GM21619 (cell line): ENCODE measurements around the gene COL24A1.
"Not testable (repeated sequence)": the region's sequence is repeated elsewhere in the genome, so short reads cannot be mapped to it uniquely, and the experiment has no call there.

Experiments used
- ATAC-seq: cut with Tn5 transposase; IDR thresholded peaks from one replicate; pipeline ENCODE4 v1.9.1; 2021; ENCODE audit not compliant: unreplicated experiment

Gene COL24A1

GRCh38 chr1:86000601-86001000 is 156.0 kb downstream of the COL24A1 start:
- no peak for ATAC-seq

GRCh38 chr1:85998105-85998855 is 158.3 kb downstream of the COL24A1 start:
- ATAC-seq: no peak

- peak; percentile 50 for ATAC-seq
These were observed 163.8 kb downstream of the COL24A1 start for GRCh38 chr1:85992791-85993190.

- ATAC-seq: no peak
These were observed 165.3 kb downstream of the COL24A1 start for GRCh38 chr1:85991261-85991660.

GRCh38 chr1:85984636-85985035 is 171.9 kb downstream of the COL24A1 start:
- peak; percentile 59 for ATAC-seq

- no peak for ATAC-seq
These were observed 173.3 kb downstream of the COL24A1 start for GRCh38 chr1:85983316-85983715.

GRCh38 chr1:85976516-85977205 is 179.9 kb downstream of the COL24A1 start:
- no peak for ATAC-seq

GRCh38 chr1:85975912-85976371 is 180.6 kb downstream of the COL24A1 start:
- ATAC-seq: no peak

- no peak for ATAC-seq
These were observed 194.1 kb downstream of the COL24A1 start for GRCh38 chr1:85962457-85962856.

GRCh38 chr1:85957760-85958159 is 198.8 kb downstream of the COL24A1 start:
- ATAC-seq: no peak

GRCh38 chr1:85955218-85955617 is 201.4 kb downstream of the COL24A1 start:
- not testable (repeated sequence) for ATAC-seq

- no peak for ATAC-seq
These were observed 204.1 kb downstream of the COL24A1 start for GRCh38 chr1:85952460-85952859.

GRCh38 chr1:85947186-85947585 is 209.4 kb downstream of the COL24A1 start:
- ATAC-seq: no peak

GRCh38 chr1:85943945-85944344 is 212.6 kb downstream of the COL24A1 start:
- no peak for ATAC-seq

- ATAC-seq: no peak
These were observed 213.0 kb downstream of the COL24A1 start for GRCh38 chr1:85943526-85943925.

- ATAC-seq: no peak
These were observed 215.8 kb downstream of the COL24A1 start for GRCh38 chr1:85940656-85941306.

GRCh38 chr1:85938829-85939228 is 217.7 kb downstream of the COL24A1 start:
- no peak for ATAC-seq

- ATAC-seq: no peak
These were observed 220.1 kb downstream of the COL24A1 start for GRCh38 chr1:85936470-85936869.

GRCh38 chr1:85936057-85936456 is 220.5 kb downstream of the COL24A1 start:
- no peak for ATAC-seq

- no peak for ATAC-seq
These were observed 221.3 kb downstream of the COL24A1 start for GRCh38 chr1:85935234-85935633.

- no peak for ATAC-seq
These were observed 222.1 kb downstream of the COL24A1 start for GRCh38 chr1:85934516-85934915.

GRCh38 chr1:85933961-85934360 is 222.6 kb downstream of the COL24A1 start:
- no peak for ATAC-seq
